ENCODE measurements around the gene LFNG. TPM values are rescaled to one million over a fixed set of nuclear protein-coding genes. Genes with fewer than 3 reads are reported as not detected.

LFNG gene
- total RNA-seq, 5 donors from 2014 or later (not counting 1 experiment from before 2014, with no cell fraction given): 110 to 198 (median 182) TPM

DNA sequence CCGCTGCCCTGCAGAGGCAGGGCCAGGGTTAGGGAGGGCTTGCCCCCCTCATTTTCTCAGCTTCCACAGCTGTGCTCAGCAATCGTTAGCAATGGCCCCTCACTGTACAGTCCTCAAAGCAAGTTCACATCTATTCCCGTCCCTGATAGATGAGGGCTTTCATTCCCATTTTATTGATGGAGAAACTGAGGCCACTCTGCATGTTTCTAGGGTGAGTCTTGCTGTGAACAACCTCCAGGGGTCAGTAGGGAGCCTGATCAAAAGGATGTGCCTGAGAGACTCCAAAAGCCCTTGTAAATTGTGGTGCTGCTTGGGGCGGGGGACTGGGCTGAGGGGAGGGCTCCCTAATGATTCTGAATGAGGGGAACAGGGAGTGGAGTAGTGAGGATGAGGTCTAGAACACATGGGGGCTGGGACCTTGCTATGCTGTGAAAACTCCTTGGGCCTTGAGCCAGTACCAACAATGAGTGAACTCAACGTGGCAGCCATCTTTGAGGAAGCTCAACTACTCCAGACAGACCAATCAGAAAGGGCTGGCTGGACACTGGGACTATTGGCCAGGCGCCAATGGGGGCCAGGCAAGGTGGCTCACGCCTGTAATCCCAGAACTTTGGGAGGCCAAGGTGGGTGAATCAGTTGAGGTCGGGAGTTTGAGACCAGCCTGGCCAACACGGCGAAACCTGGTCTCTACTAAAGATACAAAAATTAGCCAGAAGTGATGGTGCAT is 36.7 kb upstream of the LFNG start:
- no peak overlapping the region for H3K27ac Mint-ChIP-seq
- CTCF ChIA-PET: interaction anchor here (0.5 to 0.6 kb wide), 2 partner anchors 83 to 1290 kb away, joined by 3 read pairs; no protein-coding TSS in a partner anchor
- no peak overlapping the region for H3K4me3 Mint-ChIP-seq
- H3K36me3 Mint-ChIP-seq: no peaks in the 10 kb centered on the region
- Histone ChIP-seq H3K9me3 (no peaks in the 10 kb centered on the region), H3K4me1 (ENCODE audit: control insufficient read depth in 1 of 2, extremely low read depth in 1 of 2, insufficient read depth in 2 of 2, low read length in 2 of 2) (peaks cover under 1 to 9% of the 10 kb centered on the region in 2 experiments), H3K36me3 (ENCODE audit: control insufficient read depth in 2 of 2, extremely low read depth in 1 of 2, insufficient read depth in 1 of 2, low read length in 1 of 2) (peaks cover 0 to 3% of the 10 kb centered on the region in 2 donors), H3K27me3 (replicated peaks in 1 of 2; ENCODE audit: control insufficient read depth in 2 of 2, extremely low read depth in 1 of 2, insufficient read depth in 2 of 2, low read length in 1 of 2) (peaks cover 0 to 29% of the 10 kb centered on the region in 2 experiments), H3K4me3 (ENCODE audit: control insufficient read depth in 1 of 2, extremely low read depth in 1 of 2, low read length in 1 of 2) (no peak overlapping the region), H3K27ac (ENCODE audit: low read length) (no peak overlapping the region)
- H3K27me3 Mint-ChIP-seq: no peaks in the 10 kb centered on the region
- POLR2A ChIA-PET: interaction anchor here in 1 of 2 donors (0.5 kb wide), 1 partner anchor 200 kb away, joined by 6 read pairs; no protein-coding TSS in a partner anchor
- ATAC-seq (replicated peaks in 1 of 4): no peak
- no peak for DNase-seq
- 74% methylated on average over 6 of the region's 10 CpGs for whole genome bisulfite sequencing (ENCODE audit: insufficient coverage)
- H3K4me1 Mint-ChIP-seq: peaks cover 0 to 4% (median 0%) of the 10 kb centered on the region in 3 donors
- no peaks in the 10 kb centered on the region for H3K9me3 Mint-ChIP-seq

DNA sequence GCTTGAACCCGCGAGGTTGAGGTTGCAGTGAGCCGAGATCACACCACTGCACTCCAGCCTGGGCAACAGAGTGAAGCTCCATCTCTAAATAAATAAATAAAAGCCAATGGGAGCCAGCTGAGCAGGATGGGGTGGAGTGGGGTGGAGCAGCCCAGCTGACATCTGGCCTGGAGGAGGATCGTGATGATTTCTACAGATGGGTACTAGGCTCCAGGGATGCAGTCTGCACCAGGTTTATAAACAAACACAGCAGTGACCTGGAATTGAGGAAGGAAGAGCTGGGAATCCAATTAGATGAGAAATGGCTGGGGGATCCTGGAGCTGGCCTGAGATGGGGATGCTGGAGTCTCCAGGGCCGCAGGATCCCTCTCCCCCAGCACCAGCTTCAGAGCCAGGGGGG is 36.1 kb upstream of the LFNG start:
- Mint-ChIP-seq H3K4me1 (peaks cover 0 to under 1% (median 0%) of the 10 kb centered on the region in 3 donors), H3K27ac (no peak overlapping the region), H3K9me3 (no peaks in the 10 kb centered on the region), H3K27me3 (no peaks in the 10 kb centered on the region), H3K36me3 (no peaks in the 10 kb centered on the region), H3K4me3 (no peak overlapping the region)
- Histone ChIP-seq H3K4me1 (ENCODE audit: control insufficient read depth in 1 of 2, extremely low read depth in 1 of 2, insufficient read depth in 2 of 2, low read length in 2 of 2) (peaks cover 0 to 3% of the 10 kb centered on the region in 2 experiments), H3K27me3 (replicated peaks in 1 of 2; ENCODE audit: control insufficient read depth in 2 of 2, extremely low read depth in 1 of 2, insufficient read depth in 2 of 2, low read length in 1 of 2) (peaks cover 0 to 30% of the 10 kb centered on the region in 2 experiments), H3K27ac (ENCODE audit: low read length) (no peak overlapping the region), H3K4me3 (ENCODE audit: control insufficient read depth in 1 of 2, extremely low read depth in 1 of 2, low read length in 1 of 2) (no peak overlapping the region), H3K9me3 (no peaks in the 10 kb centered on the region), H3K36me3 (ENCODE audit: control insufficient read depth in 2 of 2, extremely low read depth in 1 of 2, insufficient read depth in 1 of 2, low read length in 1 of 2) (peaks cover 0 to 3% of the 10 kb centered on the region in 2 donors)
- ATAC-seq (replicated peaks in 1 of 4) (no peak), DNase-seq (no peak)
- ChIA-PET POLR2A (no interaction called here), CTCF (interaction anchor here in 1 of 2 donors (0.5 kb wide), 1 partner anchor 1291 kb away, joined by 3 read pairs; no protein-coding TSS in a partner anchor)
- 60% methylated on average over 1 of the region's 5 CpGs for WGBS (ENCODE audit: insufficient coverage)

- DNase-seq (no peak), ATAC-seq (replicated peaks in 1 of 4) (no peak)
- Mint-ChIP-seq H3K27me3 (no peaks in the 10 kb centered on the region), H3K36me3 (no peaks in the 10 kb centered on the region), H3K27ac (no peak overlapping the region), H3K4me1 (peaks cover 0 to 2% (median 0%) of the 10 kb centered on the region in 3 donors), H3K9me3 (no peaks in the 10 kb centered on the region), H3K4me3 (no peak overlapping the region)
- POLR2A ChIA-PET: no interaction called here
- 70% methylated on average over 2 of the region's 12 CpGs for WGBS (ENCODE audit: insufficient coverage)
- Histone ChIP-seq H3K4me3 (ENCODE audit: control insufficient read depth in 1 of 2, extremely low read depth in 1 of 2, low read length in 1 of 2) (no peak overlapping the region), H3K36me3 (ENCODE audit: control insufficient read depth in 2 of 2, extremely low read depth in 1 of 2, insufficient read depth in 1 of 2, low read length in 1 of 2) (no peaks in the 10 kb centered on the region), H3K27me3 (replicated peaks in 1 of 2; ENCODE audit: control insufficient read depth in 2 of 2, extremely low read depth in 1 of 2, insufficient read depth in 2 of 2, low read length in 1 of 2) (peaks cover 0 to 28% of the 10 kb centered on the region in 2 experiments), H3K27ac (ENCODE audit: low read length) (no peak overlapping the region), H3K4me1 (ENCODE audit: control insufficient read depth in 1 of 2, extremely low read depth in 1 of 2, insufficient read depth in 2 of 2, low read length in 2 of 2) (no peaks in the 10 kb centered on the region), H3K9me3 (no peaks in the 10 kb centered on the region)
- CTCF ChIA-PET: no interaction called here
Observed at GRCh38 chr7:2484868-2485267, 34.7 kb upstream of the LFNG start.

GRCh38 chr7:2487586-2488271 is 31.8 kb upstream of the LFNG start:
- peaks cover 0 to 2% (median 0%) of the 10 kb centered on the region in 3 donors for H3K4me1 Mint-ChIP-seq
- no peak overlapping the region for H3K4me3 Mint-ChIP-seq
- Histone ChIP-seq H3K4me1 (ENCODE audit: control insufficient read depth in 1 of 2, extremely low read depth in 1 of 2, insufficient read depth in 2 of 2, low read length in 2 of 2) (no peaks in the 10 kb centered on the region), H3K27me3 (replicated peaks in 1 of 2; ENCODE audit: control insufficient read depth in 2 of 2, extremely low read depth in 1 of 2, insufficient read depth in 2 of 2, low read length in 1 of 2) (peaks cover 0 to 22% of the 10 kb centered on the region in 2 experiments), H3K27ac (ENCODE audit: low read length) (no peak overlapping the region), H3K9me3 (no peaks in the 10 kb centered on the region), H3K4me3 (ENCODE audit: control insufficient read depth in 1 of 2, extremely low read depth in 1 of 2, low read length in 1 of 2) (no peak overlapping the region), H3K36me3 (ENCODE audit: control insufficient read depth in 2 of 2, extremely low read depth in 1 of 2, insufficient read depth in 1 of 2, low read length in 1 of 2) (no peaks in the 10 kb centered on the region)
- H3K27ac Mint-ChIP-seq: no peak overlapping the region
- no peaks in the 10 kb centered on the region for H3K9me3 Mint-ChIP-seq
- WGBS (ENCODE audit: insufficient coverage): 78% methylated on average over 8 of the region's 14 CpGs
- no peak for DNase-seq
- POLR2A ChIA-PET: interaction anchor here in 1 of 2 donors (0.5 kb wide), 1 partner anchor 605 kb away, joined by 6 read pairs; no protein-coding TSS in a partner anchor
- no peaks in the 10 kb centered on the region for H3K36me3 Mint-ChIP-seq
- peaks cover 0 to 3% of the 10 kb centered on the region in 2 donors for H3K27me3 Mint-ChIP-seq
- CTCF ChIA-PET: no interaction called here
- no peak for ATAC-seq (replicated peaks in 1 of 4)

GRCh38 chr7:2488272-2488645 is 31.3 kb upstream of the LFNG start:
- CTCF ChIA-PET: interaction anchor here in 1 of 2 donors (0.6 kb wide), 1 partner anchor 18 kb away, joined by 5 read pairs; no protein-coding TSS in a partner anchor
- POLR2A ChIA-PET: no interaction called here

DNA sequence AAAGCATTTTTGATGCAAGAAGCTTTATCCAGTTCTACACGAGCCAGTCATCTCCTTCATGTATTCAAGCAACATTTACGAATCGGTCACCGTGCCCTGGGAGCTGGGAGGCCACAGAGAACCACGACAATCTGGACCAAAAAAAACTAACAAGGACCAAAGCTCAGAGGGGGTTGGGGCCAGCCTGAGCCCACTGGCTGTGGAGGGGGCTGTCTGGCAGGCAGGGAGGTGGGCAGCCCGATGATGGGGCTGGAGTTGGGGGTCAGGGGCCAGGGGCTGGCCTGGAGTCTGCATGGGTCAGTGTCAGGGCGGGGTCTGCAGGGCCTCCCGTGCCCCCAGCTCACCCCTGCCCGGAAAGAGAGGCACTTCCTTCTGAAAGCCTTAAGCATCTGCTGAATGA is 30.9 kb upstream of the LFNG start:
- no peaks in the 10 kb centered on the region for H3K4me1 ChIP-seq (ENCODE audit: control insufficient read depth in 1 of 2, extremely low read depth in 1 of 2, insufficient read depth in 2 of 2, low read length in 2 of 2)
- CTCF ChIA-PET: interaction anchor here in 1 of 2 donors (0.6 kb wide), 1 partner anchor 18 kb away, joined by 5 read pairs; no protein-coding TSS in a partner anchor
- no peaks in the 10 kb centered on the region for H3K9me3 ChIP-seq
- no peak overlapping the region for H3K4me3 ChIP-seq (ENCODE audit: control insufficient read depth in 1 of 2, extremely low read depth in 1 of 2, low read length in 1 of 2)
- DNase-seq (no peak), ATAC-seq (replicated peaks in 1 of 4) (no peak)
- no peaks in the 10 kb centered on the region for H3K36me3 ChIP-seq (ENCODE audit: control insufficient read depth in 2 of 2, extremely low read depth in 1 of 2, insufficient read depth in 1 of 2, low read length in 1 of 2)
- H3K4me1 Mint-ChIP-seq: peaks cover 0 to 2% (median 0%) of the 10 kb centered on the region in 3 donors
- peaks cover 0 to 31% of the 10 kb centered on the region in 2 experiments for H3K27me3 ChIP-seq (replicated peaks in 1 of 2; ENCODE audit: control insufficient read depth in 2 of 2, extremely low read depth in 1 of 2, insufficient read depth in 2 of 2, low read length in 1 of 2)
- no peak overlapping the region for H3K4me3 Mint-ChIP-seq
- H3K27ac ChIP-seq (ENCODE audit: low read length): no peak overlapping the region
- 54% methylated on average over 7 of the region's 9 CpGs for WGBS (ENCODE audit: insufficient coverage)
- H3K9me3 Mint-ChIP-seq: no peaks in the 10 kb centered on the region
- no peak overlapping the region for H3K27ac Mint-ChIP-seq
- POLR2A ChIA-PET: no interaction called here
- peaks cover 0 to 4% of the 10 kb centered on the region in 2 donors for H3K27me3 Mint-ChIP-seq
- no peaks in the 10 kb centered on the region for H3K36me3 Mint-ChIP-seq

More at GRCh38 chr7:2488272-2488645, 31.3 kb upstream of the LFNG start:
- no peaks in the 10 kb centered on the region for H3K9me3 ChIP-seq
- Mint-ChIP-seq H3K4me3 (no peak overlapping the region), H3K9me3 (no peaks in the 10 kb centered on the region), H3K36me3 (no peaks in the 10 kb centered on the region), H3K27ac (no peak overlapping the region), H3K27me3 (peaks cover 0 to 3% of the 10 kb centered on the region in 2 donors), H3K4me1 (peaks cover 0 to 2% (median 0%) of the 10 kb centered on the region in 3 donors)
- WGBS (ENCODE audit: insufficient coverage): 90% methylated on average over 4 of the region's 8 CpGs
- DNase-seq: no peak
- H3K4me3 ChIP-seq (ENCODE audit: control insufficient read depth in 1 of 2, extremely low read depth in 1 of 2, low read length in 1 of 2): no peak overlapping the region
- no peak for ATAC-seq (replicated peaks in 1 of 4)
- H3K36me3 ChIP-seq (ENCODE audit: control insufficient read depth in 2 of 2, extremely low read depth in 1 of 2, insufficient read depth in 1 of 2, low read length in 1 of 2): no peaks in the 10 kb centered on the region
- H3K4me1 ChIP-seq (ENCODE audit: control insufficient read depth in 1 of 2, extremely low read depth in 1 of 2, insufficient read depth in 2 of 2, low read length in 2 of 2): no peaks in the 10 kb centered on the region
- no peak overlapping the region for H3K27ac ChIP-seq (ENCODE audit: low read length)
- H3K27me3 ChIP-seq (replicated peaks in 1 of 2; ENCODE audit: control insufficient read depth in 2 of 2, extremely low read depth in 1 of 2, insufficient read depth in 2 of 2, low read length in 1 of 2): peaks cover 0 to 28% of the 10 kb centered on the region in 2 experiments
